ENCODE measurements around the gene KDELR3. TPM values are rescaled to one million over a fixed set of nuclear protein-coding genes. Genes with fewer than 3 reads are reported as not detected.
A peak's percentile ranks its signal among the peaks of the same experiment; 100 is the strongest.

The KDELR3 gene
- total RNA-seq, 1 donor from 2014 or later: 5.1 TPM

GRCh38 chr22:38461057-38461413 is 6.9 kb upstream of the KDELR3 start:
- H3K4me1 Mint-ChIP-seq: peaks cover 44% of the 10 kb centered on the region
- peak overlapping the region; percentile 39 for H3K4me3 Mint-ChIP-seq
- H3K27me3 Mint-ChIP-seq (ENCODE audit: low read depth): peaks cover 38% of the 10 kb centered on the region

GRCh38 chr22:38461414-38462081 is 6.3 kb upstream of the KDELR3 start:
- Mint-ChIP-seq H3K9me3 (no peaks in the 10 kb centered on the region), H3K4me1 (peaks cover 41% of the 10 kb centered on the region), H3K36me3 (ENCODE audit: low read depth) (no peaks in the 10 kb centered on the region), H3K27me3 (ENCODE audit: low read depth) (peaks cover 35% of the 10 kb centered on the region), H3K4me3 (peak overlapping the region; percentile 64), H3K27ac (ENCODE audit: unreplicated experiment) (no peak overlapping the region)
- DNase-seq (ENCODE audit: low read depth, low spot score): peak; percentile 89
- no peak for TF ChIP-seq CTCF (conservative IDR thresholded peaks at IDR 0.05)

More at GRCh38 chr22:38461057-38461413, 6.9 kb upstream of the KDELR3 start:
- TF ChIP-seq CTCF (conservative IDR thresholded peaks at IDR 0.05): no peak
- DNase-seq (ENCODE audit: low read depth, low spot score): no peak
- Mint-ChIP-seq H3K36me3 (ENCODE audit: low read depth) (no peaks in the 10 kb centered on the region), H3K9me3 (no peaks in the 10 kb centered on the region), H3K27ac (ENCODE audit: unreplicated experiment) (no peak overlapping the region)

- no peaks in the 10 kb centered on the region for H3K36me3 Mint-ChIP-seq (ENCODE audit: low read depth)
- peak overlapping the region; percentile 21 for H3K27ac Mint-ChIP-seq (ENCODE audit: unreplicated experiment)
- peak overlapping the region; percentile 67 for H3K4me3 Mint-ChIP-seq
- H3K27me3 Mint-ChIP-seq (ENCODE audit: low read depth): peaks cover 30% of the 10 kb centered on the region
- peaks cover 45% of the 10 kb centered on the region for H3K4me1 Mint-ChIP-seq
- peak; percentile 60 for DNase-seq (ENCODE audit: low read depth, low spot score)
- H3K9me3 Mint-ChIP-seq: no peaks in the 10 kb centered on the region
- no peak for TF ChIP-seq CTCF (conservative IDR thresholded peaks at IDR 0.05)
Observed at GRCh38 chr22:38462960-38463784, 4.7 kb upstream of the KDELR3 start.

- Mint-ChIP-seq H3K36me3 (ENCODE audit: low read depth) (no peaks in the 10 kb centered on the region), H3K4me3 (no peak overlapping the region), H3K27me3 (ENCODE audit: low read depth) (peaks cover 23% of the 10 kb centered on the region), H3K9me3 (no peaks in the 10 kb centered on the region), H3K27ac (ENCODE audit: unreplicated experiment) (no peak overlapping the region), H3K4me1 (peaks cover 49% of the 10 kb centered on the region)
- DNase-seq (ENCODE audit: low read depth, low spot score): no peak
- no peak for TF ChIP-seq CTCF (conservative IDR thresholded peaks at IDR 0.05)
Observed at GRCh38 chr22:38464992-38465672, 2.8 kb upstream of the KDELR3 start.

GRCh38 chr22:38465673-38466490 is 2.0 kb upstream of the KDELR3 start:
- H3K9me3 Mint-ChIP-seq: no peaks in the 10 kb centered on the region
- H3K36me3 Mint-ChIP-seq (ENCODE audit: low read depth): no peaks in the 10 kb centered on the region
- TF ChIP-seq CTCF (conservative IDR thresholded peaks at IDR 0.05): no peak
- H3K27me3 Mint-ChIP-seq (ENCODE audit: low read depth): peaks cover 16% of the 10 kb centered on the region
- peak overlapping the region; percentile 84 for H3K4me3 Mint-ChIP-seq
- no peak for DNase-seq (ENCODE audit: low read depth, low spot score)
- peaks cover 42% of the 10 kb centered on the region for H3K4me1 Mint-ChIP-seq
- H3K27ac Mint-ChIP-seq (ENCODE audit: unreplicated experiment): no peak overlapping the region
